Smooth muscle cell (in vitro differentiated cells): ENCODE measurements around the gene SLC22A1. TPM values are rescaled to one million over a fixed set of nuclear protein-coding genes. Genes with fewer than 3 reads are reported as not detected.
A peak's percentile ranks its signal among the peaks of the same experiment; 100 is the strongest.

Source experiments
- DNase-seq: peaks from one replicate; lab custom pipeline; 2025; ENCODE audit not compliant: unreplicated experiment; lab: John Stamatoyannopoulos, UW
- H2AFZ ChIP-seq: fragments of 200-600 bp; sonication (generic); 2 replicates; pipeline ENCODE4 v1.6.0; 2016; ENCODE audit warnings: antibody characterized with exemption, low read depth, mild to moderate bottlenecking
- H3F3A ChIP-seq: fragments of 200-600 bp; sonication (generic); 2 replicates; pipeline ENCODE4 v1.6.0; 2017; ENCODE audit warnings: antibody characterized with exemption, low read depth
- H3K27ac ChIP-seq: fragments of 200-600 bp; sonication (generic); 2 replicates; pipeline ENCODE4 v1.5.1; 2016; ENCODE audit warnings: low read depth, mild to moderate bottlenecking
- H3K27me3 ChIP-seq: fragments of 200-600 bp; sonication (generic); 2 replicates; pipeline ENCODE4 v1.6.1; 2016; ENCODE audit warnings: low read depth, mild to moderate bottlenecking
- H3K36me3 ChIP-seq: fragments of 200-600 bp; sonication (generic); 2 replicates; pipeline ENCODE4 v1.5.1; 2016; ENCODE audit warnings: low read depth
- H3K4me1 ChIP-seq: fragments of 200-600 bp; sonication (generic); 2 replicates; pipeline ENCODE4 v1.5.1; 2016; ENCODE audit warnings: low read depth
- H3K4me2 ChIP-seq: fragments of 200-600 bp; sonication (generic); 2 replicates; pipeline ENCODE4 v1.6.0; 2016; ENCODE audit warnings: mild to moderate bottlenecking
- H3K4me3 ChIP-seq: fragments of 200-600 bp; sonication (generic); 2 replicates; pipeline ENCODE4 v1.5.1; 2016; ENCODE audit warnings: mild to moderate bottlenecking
- H3K79me2 ChIP-seq: fragments of 200-600 bp; sonication (generic); 2 replicates; pipeline ENCODE4 v1.6.0; 2016; ENCODE audit warnings: low read depth, mild to moderate bottlenecking
- H3K9ac ChIP-seq: fragments of 200-600 bp; sonication (generic); 2 replicates; pipeline ENCODE4 v1.6.0; 2016; ENCODE audit warnings: low read depth
- H3K9me3 ChIP-seq: fragments of 200-600 bp; sonication (generic); replicated peaks from 2 replicates; pipeline ENCODE4 v1.5.1; 2016; ENCODE audit warnings: low read depth
- H4K20me1 ChIP-seq: fragments of 200-600 bp; sonication (generic); 2 replicates; pipeline ENCODE4 v1.6.0; 2016; ENCODE audit warnings: low read depth
- CTCF ChIP-seq: fragments of 200-600 bp; sonication (generic); IDR thresholded peaks from 2 replicates; pipeline ENCODE4 v1.5.1; 2017; ENCODE audit warnings: borderline replicate concordance, mild to moderate bottlenecking, antibody characterized with exemption; ENCODE audit not compliant: insufficient read depth, poor library complexity, severe bottlenecking
- WGBS: methylation state at CpG from one replicate; pipeline ENCODE4 v1.1.7; 2016; ENCODE audit warnings: low lambda C conversion rate; 5-methylcytosine and 5-hydroxymethylcytosine counted together
- polyA plus RNA-seq: library from polyadenylated mRNA; unstranded; fragments of >200 nt; fragmentation: Nextera tagmentation; extraction: Ambion mirVana; gene quantifications from 2 replicates; pipeline ENCODE4 v1.2.1, GENCODE V29; 2016
- total RNA-seq: library from RNA; depleted of rRNA; stranded (reverse); fragments of >200 nt; gene quantifications from 2 replicates; pipeline ENCODE4 v1.2.3, GENCODE V29; 2014

Gene SLC22A1
- total and polyA plus RNA-seq, 2 experiments from 2014 or later: 0.04 to 1.6 TPM

DNA sequence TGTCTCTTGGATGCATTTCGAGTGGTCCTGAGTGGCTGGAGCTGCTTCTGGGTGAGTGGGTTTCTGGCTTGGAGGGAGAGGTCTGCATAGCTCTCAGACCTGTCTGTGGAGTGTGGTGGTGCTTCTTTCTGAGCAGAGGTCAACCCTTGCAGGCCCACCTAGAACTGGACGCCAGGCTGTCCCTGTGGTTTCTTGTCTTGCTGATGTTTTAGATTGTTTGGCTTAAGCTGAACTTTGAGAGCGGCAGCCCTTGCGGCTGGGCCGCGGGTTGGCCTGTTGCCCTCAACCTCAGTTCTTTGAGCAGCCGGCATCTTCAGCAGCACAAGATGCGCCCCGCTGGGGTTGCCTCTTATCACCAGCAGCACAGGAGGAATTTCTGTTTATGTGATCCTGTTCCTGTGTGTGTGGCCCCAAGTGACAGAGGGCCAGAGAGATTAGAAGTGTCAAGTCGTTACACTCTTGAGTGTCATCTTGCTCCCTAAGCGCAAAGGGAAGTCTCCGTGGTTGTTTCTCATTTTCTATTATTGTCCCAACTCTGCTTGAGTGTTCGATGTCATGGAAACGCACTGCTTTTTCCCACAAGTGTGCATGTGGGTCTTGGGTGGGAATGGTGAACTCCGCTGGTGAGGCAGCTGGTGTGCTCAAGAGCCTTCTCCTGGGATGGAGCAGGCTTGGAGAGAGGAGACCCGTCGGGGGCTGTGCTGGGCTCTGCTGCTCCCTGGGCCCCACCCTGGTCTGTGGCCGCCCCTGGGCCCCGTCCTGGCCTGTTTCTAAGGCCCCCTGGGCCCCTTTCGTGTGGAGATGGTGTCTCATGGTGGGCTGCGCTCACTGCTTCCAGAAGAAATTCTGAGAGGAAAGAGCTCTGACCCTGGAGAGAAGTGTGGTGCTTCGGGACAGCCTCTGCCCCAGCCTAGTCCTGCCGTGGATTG lies 20.1 kb upstream of the SLC22A1 start:
- no peaks in the 10 kb centered on the region for H3K4me1 ChIP-seq
- no peaks in the 10 kb centered on the region for H3K9me3 ChIP-seq
- no peak for TF ChIP-seq CTCF
- H3K36me3 ChIP-seq: peaks cover 23% of the 10 kb centered on the region
- no peaks in the 10 kb centered on the region for H3F3A ChIP-seq
- H4K20me1 ChIP-seq: no peaks in the 10 kb centered on the region
- no peak overlapping the region for H3K4me2 ChIP-seq
- no peaks in the 10 kb centered on the region for H3K79me2 ChIP-seq
- no peak overlapping the region for H2AFZ ChIP-seq
- no peak overlapping the region for H3K9ac ChIP-seq
- H3K27me3 ChIP-seq: no peaks in the 10 kb centered on the region
- DNase-seq: no peak
- 92% methylated on average over 23 of the region's 23 CpGs for WGBS
- H3K27ac ChIP-seq: no peak overlapping the region
- no peak overlapping the region for H3K4me3 ChIP-seq

GRCh38 chr6:160102399-160102798 lies 19.2 kb upstream of the SLC22A1 start:
- Histone ChIP-seq H3K27me3 (no peaks in the 10 kb centered on the region), H3K4me3 (no peak overlapping the region), H2AFZ (no peak overlapping the region), H3K27ac (no peak overlapping the region), H3K9me3 (no peaks in the 10 kb centered on the region), H3K9ac (no peak overlapping the region), H3K79me2 (no peaks in the 10 kb centered on the region), H3K4me2 (no peak overlapping the region), H4K20me1 (no peaks in the 10 kb centered on the region), H3K36me3 (peaks cover 19% of the 10 kb centered on the region), H3F3A (no peaks in the 10 kb centered on the region), H3K4me1 (no peaks in the 10 kb centered on the region)
- TF ChIP-seq CTCF: no peak
- no peak for DNase-seq
- over 99% methylated on average over 15 of the region's 16 CpGs for WGBS

DNA sequence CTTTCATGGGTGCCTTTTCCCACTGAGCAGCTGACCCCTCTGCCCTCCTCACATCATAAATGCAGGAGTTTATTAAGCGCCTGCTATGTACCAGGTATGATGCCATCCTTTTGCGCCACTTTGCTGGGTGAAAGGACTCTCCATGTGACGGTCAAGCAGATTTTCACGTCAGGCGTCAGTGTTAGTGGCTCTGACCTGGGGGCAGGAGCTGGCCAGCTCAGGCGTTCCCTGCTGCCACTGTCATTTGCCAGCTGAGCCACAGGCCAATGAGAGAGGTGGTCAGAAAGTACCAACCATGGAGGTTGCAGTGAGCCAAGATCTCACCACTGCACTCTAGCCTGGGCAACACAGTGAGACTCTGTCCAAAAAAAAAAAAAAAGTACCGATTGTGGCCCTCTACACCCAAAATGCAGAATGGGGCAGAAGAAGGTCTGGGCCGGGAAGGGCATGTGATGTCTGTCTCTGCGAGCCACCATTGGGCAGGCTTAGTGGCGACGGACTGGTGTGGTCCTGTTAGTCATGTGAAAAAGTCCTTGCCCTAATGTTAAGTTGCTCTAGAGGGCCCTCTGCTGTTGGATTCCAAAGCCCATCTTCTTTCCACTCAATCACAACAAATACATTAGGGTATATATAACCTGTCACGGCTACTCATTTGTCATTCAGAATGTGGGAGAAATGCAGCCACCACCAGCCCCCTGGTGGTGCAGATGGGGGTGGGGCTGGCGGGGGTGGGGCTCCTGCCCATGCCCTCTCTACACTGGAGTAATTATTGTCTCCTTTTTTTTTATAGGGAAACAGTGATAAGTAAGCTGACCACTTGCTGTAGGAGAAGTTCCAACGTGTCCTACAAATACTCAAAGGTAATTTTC lies 18.4 kb upstream of the SLC22A1 start:
- Histone ChIP-seq H3K36me3 (peaks cover 13% of the 10 kb centered on the region), H3F3A (no peaks in the 10 kb centered on the region), H3K9ac (no peak overlapping the region), H3K4me1 (no peaks in the 10 kb centered on the region), H3K4me3 (no peak overlapping the region), H3K4me2 (no peak overlapping the region), H3K9me3 (no peaks in the 10 kb centered on the region), H4K20me1 (no peaks in the 10 kb centered on the region), H2AFZ (no peak overlapping the region), H3K27me3 (no peaks in the 10 kb centered on the region), H3K79me2 (no peaks in the 10 kb centered on the region), H3K27ac (no peak overlapping the region)
- 94% methylated on average over 10 of the region's 14 CpGs for WGBS
- TF ChIP-seq CTCF: peak; percentile 41
- no peak for DNase-seq
